Testis (tissue), 2 donors: ENCODE results near the gene MTPN.

Source experiments
- POLR2A ChIP-seq: fragments of 450-650 bp; IDR thresholded peaks from one replicate; pipeline ENCODE4 v1.6.1; 2017; ENCODE audit warnings: antibody characterized with exemption, mild to moderate bottlenecking, moderate library complexity
- TF ChIP-seq, protein P1 (sequence below), 3 experiments: fragments of 450-650 bp in 2 of 3; fragments of 200-600 bp in 1 of 3; sonication (generic) in 1 of 3; IDR thresholded peaks; one replicate each; pipeline ENCODE4 v1.5.1; 2016 to 2019; ENCODE audit warnings: antibody characterized with exemption in 3 of 3, mild to moderate bottlenecking in 2 of 3, moderate library complexity in 1 of 3

DNA sequence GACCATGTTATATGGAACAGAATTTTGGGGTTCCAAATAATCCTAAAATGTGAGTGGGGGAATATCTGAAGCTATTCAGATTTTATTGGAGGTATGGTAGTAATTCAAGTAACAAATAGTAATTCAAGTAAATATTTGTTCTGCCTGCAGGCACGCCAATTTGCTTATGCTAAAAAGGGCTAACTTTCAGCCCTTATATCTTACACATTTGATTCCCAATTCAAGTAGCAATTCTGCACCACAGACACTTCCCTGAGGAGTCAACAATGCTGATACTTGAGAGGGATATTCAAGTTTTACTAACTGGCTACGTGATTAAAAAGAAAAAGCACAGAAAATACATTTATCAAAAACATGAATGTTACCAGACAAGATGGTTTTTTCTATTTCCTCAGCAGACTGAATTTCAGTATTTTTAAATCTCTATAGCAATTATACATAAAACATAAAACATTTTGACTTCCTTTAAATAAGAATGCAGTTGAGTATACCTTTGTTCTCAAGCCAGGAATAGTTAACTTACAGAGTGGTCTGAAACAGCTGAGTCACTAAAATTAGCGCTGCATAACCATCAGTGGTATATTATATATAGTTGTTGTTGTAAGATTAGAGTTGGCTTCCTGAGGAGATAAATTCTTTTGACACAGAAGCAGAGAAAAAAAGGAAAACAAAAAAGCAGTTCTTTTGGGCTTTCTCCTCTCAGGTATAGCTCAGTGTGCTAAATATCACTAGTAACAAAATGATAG is 33.9 kb downstream of the MTPN start:
- TF ChIP-seq, protein P1, sequence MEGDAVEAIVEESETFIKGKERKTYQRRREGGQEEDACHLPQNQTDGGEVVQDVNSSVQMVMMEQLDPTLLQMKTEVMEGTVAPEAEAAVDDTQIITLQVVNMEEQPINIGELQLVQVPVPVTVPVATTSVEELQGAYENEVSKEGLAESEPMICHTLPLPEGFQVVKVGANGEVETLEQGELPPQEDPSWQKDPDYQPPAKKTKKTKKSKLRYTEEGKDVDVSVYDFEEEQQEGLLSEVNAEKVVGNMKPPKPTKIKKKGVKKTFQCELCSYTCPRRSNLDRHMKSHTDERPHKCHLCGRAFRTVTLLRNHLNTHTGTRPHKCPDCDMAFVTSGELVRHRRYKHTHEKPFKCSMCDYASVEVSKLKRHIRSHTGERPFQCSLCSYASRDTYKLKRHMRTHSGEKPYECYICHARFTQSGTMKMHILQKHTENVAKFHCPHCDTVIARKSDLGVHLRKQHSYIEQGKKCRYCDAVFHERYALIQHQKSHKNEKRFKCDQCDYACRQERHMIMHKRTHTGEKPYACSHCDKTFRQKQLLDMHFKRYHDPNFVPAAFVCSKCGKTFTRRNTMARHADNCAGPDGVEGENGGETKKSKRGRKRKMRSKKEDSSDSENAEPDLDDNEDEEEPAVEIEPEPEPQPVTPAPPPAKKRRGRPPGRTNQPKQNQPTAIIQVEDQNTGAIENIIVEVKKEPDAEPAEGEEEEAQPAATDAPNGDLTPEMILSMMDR (IDR thresholded peaks at IDR 0.05) = no peak
- TF ChIP-seq POLR2A = no peak
